ENCODE results near the gene CYREN. TPM values are rescaled to one million over a fixed set of nuclear protein-coding genes. Genes with fewer than 3 reads are reported as not detected.

Gene CYREN
- total and polyA plus RNA-seq, 2 of the 13 experiments (the other 11 are each of a cell fraction or from before 2014, with no cell fraction given), result 20.7 to 60.7 TPM

DNA sequence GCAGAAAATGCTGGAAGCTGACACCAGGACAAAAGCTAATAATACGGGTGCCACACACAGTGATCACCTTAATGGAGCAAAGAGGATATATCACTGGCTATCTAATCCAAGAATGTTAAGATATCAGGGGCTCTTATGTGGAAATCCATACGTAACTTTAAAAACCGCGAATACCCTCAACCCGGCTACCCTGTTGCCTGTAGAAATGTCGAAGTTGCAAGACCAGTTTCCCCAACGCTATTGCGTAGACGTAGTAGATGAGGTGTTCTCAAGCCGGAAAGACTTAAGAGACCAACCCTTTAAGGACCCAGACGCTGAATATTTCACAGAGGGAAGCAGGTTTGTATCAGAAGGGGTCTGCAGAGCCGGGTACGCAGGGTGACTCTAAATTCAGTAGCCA, 7.9 kb upstream of the CYREN start:
- in situ Hi-C loops (cut with HindIII; ENCODE audit: extremely low pct_ligation_motif_present, low pct_unique_long_range_greater_than_20kb), result loop anchor here (5.0 kb wide), 1 partner anchor 34 kb away; the partner anchor contains the start of gene WDR91
- DNase-seq (ENCODE audit: low spot score), result no peak

More for the DNA sequence above, 7.9 kb upstream of the CYREN start:
- no peak overlapping the region for H3K4me3 ChIP-seq (replicated peaks in 1 of 3; ENCODE audit: insufficient read depth in 1 of 3, low read depth in 2 of 3, low read length in 3 of 3)
- H3K27ac ChIP-seq (ENCODE audit: extremely low read length, insufficient read depth, low read length), result no peak overlapping the region
- peaks cover 35% of the 10 kb centered on the region for H3K79me2 ChIP-seq (ENCODE audit: insufficient read depth, low read length)
- no peak overlapping the region for H3K4me2 ChIP-seq (ENCODE audit: low read depth, low read length)
- H4K20me1 ChIP-seq (ENCODE audit: insufficient read depth, low read length), result peaks cover 5% of the 10 kb centered on the region; the same call in 1 of the 2 replicates
- ChIA-PET CTCF (ENCODE audit: low intra/inter-chr PET ratio, low total read pairs) (no interaction called here), POLR2A (no interaction called here)
- no peak overlapping the region for H3K9ac ChIP-seq (ENCODE audit: insufficient read depth, low read depth, low read length)
- BruUV-seq (replicated peaks), result no TSS peak
- peaks cover 43% of the 10 kb centered on the region for H3K4me1 ChIP-seq (ENCODE audit: insufficient read depth, low read length)
- no peaks in the 10 kb centered on the region for H3K27me3 ChIP-seq (ENCODE audit: control insufficient read depth in 1 of 2, insufficient read depth in 2 of 2, low read length in 2 of 2)
- intact Hi-C loops (cut with micrococcal nuclease; ENCODE audit: unreplicated experiment), result no loop called here
- H3K36me3 ChIP-seq (replicated peaks in 1 of 2; ENCODE audit: control insufficient read depth in 1 of 2, insufficient read depth in 2 of 2, low read length in 2 of 2), result peaks cover 22 to 73% of the 10 kb centered on the region in 2 experiments
- no peak for ATAC-seq
- TF ChIP-seq, protein P1, sequence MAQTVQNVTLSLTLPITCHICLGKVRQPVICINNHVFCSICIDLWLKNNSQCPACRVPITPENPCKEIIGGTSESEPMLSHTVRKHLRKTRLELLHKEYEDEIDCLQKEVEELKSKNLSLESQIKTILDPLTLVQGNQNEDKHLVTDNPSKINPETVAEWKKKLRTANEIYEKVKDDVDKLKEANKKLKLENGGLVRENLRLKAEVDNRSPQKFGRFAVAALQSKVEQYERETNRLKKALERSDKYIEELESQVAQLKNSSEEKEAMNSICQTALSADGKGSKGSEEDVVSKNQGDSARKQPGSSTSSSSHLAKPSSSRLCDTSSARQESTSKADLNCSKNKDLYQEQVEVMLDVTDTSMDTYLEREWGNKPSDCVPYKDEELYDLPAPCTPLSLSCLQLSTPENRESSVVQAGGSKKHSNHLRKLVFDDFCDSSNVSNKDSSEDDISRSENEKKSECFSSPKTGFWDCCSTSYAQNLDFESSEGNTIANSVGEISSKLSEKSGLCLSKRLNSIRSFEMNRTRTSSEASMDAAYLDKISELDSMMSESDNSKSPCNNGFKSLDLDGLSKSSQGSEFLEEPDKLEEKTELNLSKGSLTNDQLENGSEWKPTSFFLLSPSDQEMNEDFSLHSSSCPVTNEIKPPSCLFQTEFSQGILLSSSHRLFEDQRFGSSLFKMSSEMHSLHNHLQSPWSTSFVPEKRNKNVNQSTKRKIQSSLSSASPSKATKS (CRISPR knock-in tag; IDR thresholded peaks at IDR 0.05), result no peak
- TF ChIP-seq NFE2 (CRISPR knock-in tag; IDR thresholded peaks at IDR 0.05) (no peak), ZNF468 (CRISPR knock-in tag; IDR thresholded peaks at IDR 0.05) (no peak), ZSCAN22 (CRISPR knock-in tag; IDR thresholded peaks at IDR 0.05) (no peak), ZNF264 (CRISPR knock-in tag; IDR thresholded peaks at IDR 0.05) (no peak), ZNF761 (CRISPR knock-in tag; conservative IDR thresholded peaks at IDR 0.05) (no peak), REXO4 (CRISPR knock-in tag; IDR thresholded peaks at IDR 0.05; ENCODE audit: borderline replicate concordance) (no peak), ZNF34 (CRISPR knock-in tag; IDR thresholded peaks at IDR 0.05; ENCODE audit: borderline replicate concordance) (no peak), FLYWCH1 (CRISPR knock-in tag; IDR thresholded peaks at IDR 0.05) (no peak), STAG1 (CRISPR knock-in tag; IDR thresholded peaks at IDR 0.05) (no peak), RFX3 (CRISPR knock-in tag; IDR thresholded peaks at IDR 0.05) (no peak), ZFP36L1 (CRISPR knock-in tag; IDR thresholded peaks at IDR 0.05) (no peak), ZBTB21 (CRISPR knock-in tag; IDR thresholded peaks at IDR 0.05) (no peak), POLR2AphosphoS5 (IDR thresholded peaks at IDR 0.05; ENCODE audit: low read depth, low read length) (no peak)
- TF ChIP-seq, protein P2, sequence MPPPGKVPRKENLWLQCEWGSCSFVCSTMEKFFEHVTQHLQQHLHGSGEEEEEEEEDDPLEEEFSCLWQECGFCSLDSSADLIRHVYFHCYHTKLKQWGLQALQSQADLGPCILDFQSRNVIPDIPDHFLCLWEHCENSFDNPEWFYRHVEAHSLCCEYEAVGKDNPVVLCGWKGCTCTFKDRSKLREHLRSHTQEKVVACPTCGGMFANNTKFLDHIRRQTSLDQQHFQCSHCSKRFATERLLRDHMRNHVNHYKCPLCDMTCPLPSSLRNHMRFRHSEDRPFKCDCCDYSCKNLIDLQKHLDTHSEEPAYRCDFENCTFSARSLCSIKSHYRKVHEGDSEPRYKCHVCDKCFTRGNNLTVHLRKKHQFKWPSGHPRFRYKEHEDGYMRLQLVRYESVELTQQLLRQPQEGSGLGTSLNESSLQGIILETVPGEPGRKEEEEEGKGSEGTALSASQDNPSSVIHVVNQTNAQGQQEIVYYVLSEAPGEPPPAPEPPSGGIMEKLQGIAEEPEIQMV (CRISPR knock-in tag; IDR thresholded peaks at IDR 0.05; ENCODE audit: low read depth), result no peak
- TF ChIP-seq, protein P3, sequence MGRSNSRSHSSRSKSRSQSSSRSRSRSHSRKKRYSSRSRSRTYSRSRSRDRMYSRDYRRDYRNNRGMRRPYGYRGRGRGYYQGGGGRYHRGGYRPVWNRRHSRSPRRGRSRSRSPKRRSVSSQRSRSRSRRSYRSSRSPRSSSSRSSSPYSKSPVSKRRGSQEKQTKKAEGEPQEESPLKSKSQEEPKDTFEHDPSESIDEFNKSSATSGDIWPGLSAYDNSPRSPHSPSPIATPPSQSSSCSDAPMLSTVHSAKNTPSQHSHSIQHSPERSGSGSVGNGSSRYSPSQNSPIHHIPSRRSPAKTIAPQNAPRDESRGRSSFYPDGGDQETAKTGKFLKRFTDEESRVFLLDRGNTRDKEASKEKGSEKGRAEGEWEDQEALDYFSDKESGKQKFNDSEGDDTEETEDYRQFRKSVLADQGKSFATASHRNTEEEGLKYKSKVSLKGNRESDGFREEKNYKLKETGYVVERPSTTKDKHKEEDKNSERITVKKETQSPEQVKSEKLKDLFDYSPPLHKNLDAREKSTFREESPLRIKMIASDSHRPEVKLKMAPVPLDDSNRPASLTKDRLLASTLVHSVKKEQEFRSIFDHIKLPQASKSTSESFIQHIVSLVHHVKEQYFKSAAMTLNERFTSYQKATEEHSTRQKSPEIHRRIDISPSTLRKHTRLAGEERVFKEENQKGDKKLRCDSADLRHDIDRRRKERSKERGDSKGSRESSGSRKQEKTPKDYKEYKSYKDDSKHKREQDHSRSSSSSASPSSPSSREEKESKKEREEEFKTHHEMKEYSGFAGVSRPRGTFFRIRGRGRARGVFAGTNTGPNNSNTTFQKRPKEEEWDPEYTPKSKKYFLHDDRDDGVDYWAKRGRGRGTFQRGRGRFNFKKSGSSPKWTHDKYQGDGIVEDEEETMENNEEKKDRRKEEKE (IDR thresholded peaks at IDR 0.05), result no peak
- TF ChIP-seq, protein P4, sequence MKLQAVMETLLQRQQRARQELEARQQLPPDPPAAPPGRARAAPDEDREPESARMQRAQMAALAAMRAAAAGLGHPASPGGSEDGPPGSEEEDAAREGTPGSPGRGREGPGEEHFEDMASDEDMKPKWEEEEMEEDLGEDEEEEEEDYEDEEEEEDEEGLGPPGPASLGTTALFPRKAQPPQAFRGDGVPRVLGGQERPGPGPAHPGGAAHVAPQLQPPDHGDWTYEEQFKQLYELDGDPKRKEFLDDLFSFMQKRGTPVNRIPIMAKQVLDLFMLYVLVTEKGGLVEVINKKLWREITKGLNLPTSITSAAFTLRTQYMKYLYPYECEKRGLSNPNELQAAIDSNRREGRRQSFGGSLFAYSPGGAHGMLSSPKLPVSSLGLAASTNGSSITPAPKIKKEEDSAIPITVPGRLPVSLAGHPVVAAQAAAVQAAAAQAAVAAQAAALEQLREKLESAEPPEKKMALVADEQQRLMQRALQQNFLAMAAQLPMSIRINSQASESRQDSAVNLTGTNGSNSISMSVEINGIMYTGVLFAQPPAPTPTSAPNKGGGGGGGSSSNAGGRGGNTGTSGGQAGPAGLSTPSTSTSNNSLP (IDR thresholded peaks at IDR 0.05; ENCODE audit: low read depth, low read length), result no peak
- WGBS (ENCODE audit: low lambda C conversion rate), result 96% methylated on average over 13 of the region's 13 CpGs
- no peak for FAIRE-seq
- peaks cover 30% of the 10 kb centered on the region for H3K9me3 ChIP-seq (ENCODE audit: low read length)
- no peak overlapping the region for H2AFZ ChIP-seq (ENCODE audit: low read length)
